ENCODE data around the gene MEF2B.

DNA sequence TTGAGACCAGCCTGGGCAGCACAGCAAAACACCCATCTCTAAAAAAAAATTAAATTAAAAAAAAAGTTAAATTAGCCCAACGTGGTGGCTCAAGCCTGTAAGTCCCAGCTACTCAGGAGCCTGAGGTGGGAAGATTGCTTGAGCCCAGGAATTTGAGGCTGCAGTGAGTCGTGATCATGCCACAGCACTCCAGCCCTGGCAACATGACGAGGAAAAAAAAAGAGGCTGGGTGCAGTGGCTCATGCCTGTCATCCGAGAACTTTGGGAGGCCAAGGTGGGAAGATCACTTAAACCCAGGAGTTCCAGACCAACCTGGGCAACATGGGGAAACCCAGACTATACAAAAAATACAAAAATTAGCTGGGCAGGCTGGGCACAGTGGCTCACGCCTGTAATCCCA lies 29.6 kb downstream of the MEF2B start:
- TF ChIP-seq, protein P1, sequence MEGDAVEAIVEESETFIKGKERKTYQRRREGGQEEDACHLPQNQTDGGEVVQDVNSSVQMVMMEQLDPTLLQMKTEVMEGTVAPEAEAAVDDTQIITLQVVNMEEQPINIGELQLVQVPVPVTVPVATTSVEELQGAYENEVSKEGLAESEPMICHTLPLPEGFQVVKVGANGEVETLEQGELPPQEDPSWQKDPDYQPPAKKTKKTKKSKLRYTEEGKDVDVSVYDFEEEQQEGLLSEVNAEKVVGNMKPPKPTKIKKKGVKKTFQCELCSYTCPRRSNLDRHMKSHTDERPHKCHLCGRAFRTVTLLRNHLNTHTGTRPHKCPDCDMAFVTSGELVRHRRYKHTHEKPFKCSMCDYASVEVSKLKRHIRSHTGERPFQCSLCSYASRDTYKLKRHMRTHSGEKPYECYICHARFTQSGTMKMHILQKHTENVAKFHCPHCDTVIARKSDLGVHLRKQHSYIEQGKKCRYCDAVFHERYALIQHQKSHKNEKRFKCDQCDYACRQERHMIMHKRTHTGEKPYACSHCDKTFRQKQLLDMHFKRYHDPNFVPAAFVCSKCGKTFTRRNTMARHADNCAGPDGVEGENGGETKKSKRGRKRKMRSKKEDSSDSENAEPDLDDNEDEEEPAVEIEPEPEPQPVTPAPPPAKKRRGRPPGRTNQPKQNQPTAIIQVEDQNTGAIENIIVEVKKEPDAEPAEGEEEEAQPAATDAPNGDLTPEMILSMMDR (IDR thresholded peaks at IDR 0.05; ENCODE audit: insufficient read depth, low read length, poor library complexity, severe bottlenecking): no peak
- TF ChIP-seq EZH2phosphoT487 (conservative IDR thresholded peaks at IDR 0.05; ENCODE audit: low read length): no peak

Measured in SU-DHL-6 (cell line).